Measurements from ENCODE around the gene NUDC. TPM values are rescaled to one million over a fixed set of nuclear protein-coding genes. Genes with fewer than 3 reads are reported as not detected.

The NUDC gene
- total and polyA plus RNA-seq, 2 of the 13 experiments (the other 11 are each of a cell fraction or from before 2014, with no cell fraction given): 34.7 to 104 TPM

- TF ChIP-seq, protein P1, sequence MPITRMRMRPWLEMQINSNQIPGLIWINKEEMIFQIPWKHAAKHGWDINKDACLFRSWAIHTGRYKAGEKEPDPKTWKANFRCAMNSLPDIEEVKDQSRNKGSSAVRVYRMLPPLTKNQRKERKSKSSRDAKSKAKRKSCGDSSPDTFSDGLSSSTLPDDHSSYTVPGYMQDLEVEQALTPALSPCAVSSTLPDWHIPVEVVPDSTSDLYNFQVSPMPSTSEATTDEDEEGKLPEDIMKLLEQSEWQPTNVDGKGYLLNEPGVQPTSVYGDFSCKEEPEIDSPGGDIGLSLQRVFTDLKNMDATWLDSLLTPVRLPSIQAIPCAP (CRISPR knock-in tag; IDR thresholded peaks at IDR 0.05; ENCODE audit: low read depth): no peak
- no peak for TF ChIP-seq ZNF75D (CRISPR knock-in tag; IDR thresholded peaks at IDR 0.05; ENCODE audit: borderline replicate concordance)
- TF ChIP-seq ZBTB3 (CRISPR knock-in tag; IDR thresholded peaks at IDR 0.05; ENCODE audit: borderline replicate concordance, low read depth): no peak
- TF ChIP-seq RFX1 (IDR thresholded peaks at IDR 0.05): no peak
- TF ChIP-seq KDM5A (IDR thresholded peaks at IDR 0.05; ENCODE audit: borderline replicate concordance, low read length): no peak
- no peak for TF ChIP-seq AGO2 (optimal IDR thresholded peaks at IDR 0.05; ENCODE audit: low read depth, low read length)
- TF ChIP-seq ATM (IDR thresholded peaks at IDR 0.05; ENCODE audit: borderline replicate concordance): no peak
- peak; percentile 87; the same call in 1 of the 2 replicates for TF ChIP-seq ZC3H4 (CRISPR knock-in tag; IDR thresholded peaks at IDR 0.05; ENCODE audit: borderline replicate concordance)
- TF ChIP-seq GFI1 (CRISPR knock-in tag; IDR thresholded peaks at IDR 0.05; ENCODE audit: borderline replicate concordance): peak; percentile 86
- TF ChIP-seq ZSCAN5A (CRISPR knock-in tag; IDR thresholded peaks at IDR 0.05; ENCODE audit: borderline replicate concordance): no peak
- peak; percentile 85 for TF ChIP-seq FOSL2 (CRISPR knock-in tag; IDR thresholded peaks at IDR 0.05)
- TF ChIP-seq SRSF9 (IDR thresholded peaks at IDR 0.05; ENCODE audit: borderline replicate concordance, insufficient read depth, low read depth, low read length, poor library complexity, severe bottlenecking): no peak
- TF ChIP-seq ZNF652 (CRISPR knock-in tag; IDR thresholded peaks at IDR 0.05; ENCODE audit: borderline replicate concordance, low read depth): no peak
- TF ChIP-seq KLF11 (CRISPR knock-in tag; IDR thresholded peaks at IDR 0.05): no peak
- TF ChIP-seq SCMH1 (CRISPR knock-in tag; IDR thresholded peaks at IDR 0.05; ENCODE audit: borderline replicate concordance): no peak
- TF ChIP-seq ZNF781 (CRISPR knock-in tag; IDR thresholded peaks at IDR 0.05; ENCODE audit: borderline replicate concordance, not compliant biosample characterization): no peak
- TF ChIP-seq BRCA1 (CRISPR knock-in tag; IDR thresholded peaks at IDR 0.05): 0 out of 2 replicates have a peak, but pooled peaks have one; percentile 75
- TF ChIP-seq ZKSCAN8 (CRISPR knock-in tag; IDR thresholded peaks at IDR 0.05; ENCODE audit: borderline replicate concordance): no peak; the same call in 1 of the 2 replicates
- TF ChIP-seq MTA3 (CRISPR knock-in tag; IDR thresholded peaks at IDR 0.05): no peak
- TF ChIP-seq, protein P2, sequence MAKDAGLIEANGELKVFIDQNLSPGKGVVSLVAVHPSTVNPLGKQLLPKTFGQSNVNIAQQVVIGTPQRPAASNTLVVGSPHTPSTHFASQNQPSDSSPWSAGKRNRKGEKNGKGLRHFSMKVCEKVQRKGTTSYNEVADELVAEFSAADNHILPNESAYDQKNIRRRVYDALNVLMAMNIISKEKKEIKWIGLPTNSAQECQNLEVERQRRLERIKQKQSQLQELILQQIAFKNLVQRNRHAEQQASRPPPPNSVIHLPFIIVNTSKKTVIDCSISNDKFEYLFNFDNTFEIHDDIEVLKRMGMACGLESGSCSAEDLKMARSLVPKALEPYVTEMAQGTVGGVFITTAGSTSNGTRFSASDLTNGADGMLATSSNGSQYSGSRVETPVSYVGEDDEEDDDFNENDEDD (CRISPR knock-in tag; IDR thresholded peaks at IDR 0.05; ENCODE audit: borderline replicate concordance): peak; percentile 52; the same call in 1 of the 2 replicates
- peak; percentile 20; the same call in 1 of the 2 replicates for TF ChIP-seq ZBTB20 (CRISPR knock-in tag; IDR thresholded peaks at IDR 0.05; ENCODE audit: borderline replicate concordance, low read depth)
- TF ChIP-seq TCF7 (IDR thresholded peaks at IDR 0.05; ENCODE audit: low read depth): no peak; the same call in 1 of the 2 replicates
Observed at GRCh38 chr1:26993237-26994019, 71.9 kb downstream of the NUDC start, which contains the start of gene TRNP1 (continued).

All from HepG2 (cell line).